ENCODE measurements around the gene ACMSD. TPM values are rescaled to one million over a fixed set of nuclear protein-coding genes. Genes with fewer than 3 reads are reported as not detected.

Gene ACMSD
- total and polyA plus RNA-seq, 9 of the 15 experiments (the other 6 are each of a cell fraction or from before 2014, with no cell fraction given): not detected

GRCh38 chr2:134917888-134918525, 79.6 kb downstream of the ACMSD start (continued):
- peak; percentile 76 for TF ChIP-seq EP400 (IDR thresholded peaks at IDR 0.05)
- TF ChIP-seq FOSL1 (tag; conservative IDR thresholded peaks at IDR 0.05): no peak
- TF ChIP-seq RBBP5 (IDR thresholded peaks at IDR 0.05; ENCODE audit: borderline replicate concordance, insufficient read depth, low read length, poor library complexity, severe bottlenecking): no peak
- TF ChIP-seq ATF2 (CRISPR knock-in tag; IDR thresholded peaks at IDR 0.05): no peak
- no peak for TF ChIP-seq ATF6 (CRISPR knock-in tag; IDR thresholded peaks at IDR 0.05)
- no peak for TF ChIP-seq RNF219 (CRISPR knock-in tag; IDR thresholded peaks at IDR 0.05)
- TF ChIP-seq THRAP3 (IDR thresholded peaks at IDR 0.05; ENCODE audit: borderline replicate concordance): no peak
- no peak for TF ChIP-seq FOXJ3 (CRISPR knock-in tag; IDR thresholded peaks at IDR 0.05)
- no peak for TF ChIP-seq ZFP91 (CRISPR knock-in tag; IDR thresholded peaks at IDR 0.05)
- TF ChIP-seq GABPB1 (CRISPR knock-in tag; IDR thresholded peaks at IDR 0.05): no peak; the same call in 1 of the 2 replicates
- 0 out of 2 replicates have a peak, but pooled peaks have one; percentile 18 for TF ChIP-seq MITF (IDR thresholded peaks at IDR 0.05)
- TF ChIP-seq NUFIP1 (IDR thresholded peaks at IDR 0.05; ENCODE audit: partially characterized antibody): no peak
- TF ChIP-seq HCFC1 (IDR thresholded peaks at IDR 0.05; ENCODE audit: low read depth, low read length): peak; percentile 67
- no peak for TF ChIP-seq ZBTB17 (CRISPR knock-in tag; IDR thresholded peaks at IDR 0.05)
- TF ChIP-seq ILK (tag; IDR thresholded peaks at IDR 0.05; ENCODE audit: borderline replicate concordance, low read depth): no peak
